Endothelial cell of umbilical vein (primary cell): ENCODE measurements around the gene RNU2-1. TPM values are rescaled to one million over a fixed set of nuclear protein-coding genes. Genes with fewer than 3 reads are reported as not detected.
"Not testable (repeated sequence)": the region's sequence is repeated elsewhere in the genome, so short reads cannot be mapped to it uniquely, and the experiment has no call there.

Experiments
- Bru-seq: library from RNA; stranded (reverse); fragments of 400-500 nt; gene quantifications from one replicate; lab custom pipeline; 2021; lab: Mats Ljungman, UMichigan
- BruChase-seq, 2 experiments: library from RNA; stranded (reverse); fragments of 400-500 nt; gene quantifications; one replicate each; lab custom pipeline; 2021; lab: Mats Ljungman, UMichigan
- BruUV-seq: library from RNA; stranded (reverse); fragments of 400-500 nt; replicated peaks from 2 replicates; lab custom pipeline; 2021; lab: Mats Ljungman, UMichigan
- CTCF ChIA-PET: fragments of 300-600, 350-600 bp; sonication (Branson Sonifier 250); formaldehyde crosslinking; loops from one replicate; lab custom pipeline; 2021; ENCODE audit warnings: antibody characterized with exemption, inconsistent platforms; lab: Charles Lee
- POLR2A ChIA-PET: fragments of 300-600, 350-600 bp; sonication (Branson Sonifier 250); formaldehyde crosslinking; loops from one replicate; lab custom pipeline; 2021; ENCODE audit warnings: antibody characterized with exemption, inconsistent platforms; lab: Charles Lee
- DNase-seq: peaks from one replicate; pipeline ENCODE4 v3.0.0-alpha.2; 2011; ENCODE audit warnings: low read depth, low spot score
- FAIRE-seq: peaks from 2 replicates; lab custom pipeline; 2011; peaks lifted over from hg19 to GRCh38; lab: Jason Lieb, UNC
- H2AFZ ChIP-seq: 2 replicates; pipeline ENCODE4 v1.6.0; 2012; ENCODE audit warnings: low read depth, low read length, control low read depth, inconsistent platforms
- H3K27ac ChIP-seq: 2 replicates; pipeline ENCODE4 v1.5.1; 2011; ENCODE audit warnings: low read depth, mild to moderate bottlenecking, control low read depth, low read length, moderate library complexity; ENCODE audit not compliant: insufficient read depth
- H3K27me3 ChIP-seq, 2 experiments: 2 replicates each; pipeline versions ENCODE4 v1.6.0 to v1.6.1; 2011; ENCODE audit warnings: low read length in 2 of 2, mixed read lengths in 1 of 2; ENCODE audit not compliant: control insufficient read depth in 2 of 2, insufficient read depth in 2 of 2
- H3K36me3 ChIP-seq, 2 experiments: 2 replicates in 1 of 2; 3 replicates in 1 of 2; pipeline ENCODE4 v1.5.1; 2011; ENCODE audit warnings: low read length in 2 of 2, mild to moderate bottlenecking in 1 of 2, moderate library complexity in 1 of 2; ENCODE audit not compliant: control insufficient read depth in 2 of 2, insufficient read depth in 2 of 2; ENCODE audit errors: extremely low read depth in 1 of 2
- H3K4me1 ChIP-seq: 3 replicates; pipeline ENCODE4 v1.5.1; 2011; ENCODE audit warnings: mild to moderate bottlenecking, low read length; ENCODE audit not compliant: control insufficient read depth, insufficient read depth; ENCODE audit errors: extremely low read depth
- H3K4me2 ChIP-seq: 2 replicates; pipeline ENCODE4 v1.6.1; 2011; ENCODE audit warnings: low read length, control low read depth, mixed read lengths; ENCODE audit not compliant: insufficient read depth
- H3K4me3 ChIP-seq, 3 experiments: fragments of 200-600 bp in 1 of 3; sonication (generic), shearing (Covaris generic) in 1 of 3; replicated peaks in 1 of 3; 2 replicates each; pipeline ENCODE4 v1.5.1; 2011 to 2016; ENCODE audit warnings: control low read depth in 3 of 3, low read length in 3 of 3, mild to moderate bottlenecking in 2 of 3, inconsistent platforms in 1 of 3, low read depth in 1 of 3, moderate library complexity in 1 of 3; ENCODE audit not compliant: insufficient read depth in 1 of 3
- H3K79me2 ChIP-seq: 2 replicates; pipeline ENCODE4 v1.6.0; 2012; ENCODE audit warnings: low read length, inconsistent platforms; ENCODE audit not compliant: control insufficient read depth, insufficient read depth
- H3K9ac ChIP-seq: replicated peaks from 2 replicates; pipeline ENCODE3; 2011; ENCODE audit warnings: low read length, control low read depth; ENCODE audit not compliant: insufficient read depth; ENCODE audit errors: extremely low read depth
- H3K9me1 ChIP-seq: replicated peaks from 3 replicates; pipeline ENCODE4 v1.6.0; 2011; ENCODE audit warnings: mild to moderate bottlenecking, low read length; ENCODE audit not compliant: control insufficient read depth, insufficient read depth; ENCODE audit errors: extremely low read depth
- H3K9me3 ChIP-seq: replicated peaks from 2 replicates; pipeline ENCODE4 v1.5.1; 2012; ENCODE audit warnings: low read length, inconsistent platforms; ENCODE audit not compliant: control insufficient read depth, insufficient read depth
- H4K20me1 ChIP-seq: replicated peaks from 2 replicates; pipeline ENCODE3; 2011; ENCODE audit warnings: mild to moderate bottlenecking, low read length; ENCODE audit not compliant: control insufficient read depth, insufficient read depth; ENCODE audit errors: extremely low read depth
- dilution Hi-C: fragments of 300-500 bp; cut with MboI; formaldehyde crosslinking; loops from one replicate; pipeline ENCODE4 v1.15.0; 2019; ENCODE audit warnings: low sequenced_read_pairs; ENCODE audit not compliant: extremely low pct_ligation_motif_present
- intact Hi-C: fragments of 100-400 bp; cut with micrococcal nuclease; formaldehyde crosslinking; loops from one replicate; pipeline ENCODE4 v1.10.0; 2022
- long read RNA-seq: library from polyadenylated mRNA; stranded (forward); transcript quantifications from one replicate; pipeline ENCODE4 v2.0.0, GENCODE V29; 2021
- polyA minus RNA-seq, 3 experiments: library from RNA; depleted of rRNA, polyadenylated mRNA; stranded (reverse); fragments of >200 nt; gene quantifications; 1 replicate in 1 of 3; 2 replicates in 2 of 3; pipeline ENCODE4 v1.2.3, GENCODE V29; 2011
- polyA plus RNA-seq, 4 experiments: library from polyadenylated mRNA; depleted of rRNA in 3 of 4; stranded (reverse) in 3 of 4; unstranded in 1 of 4; fragments of >200 nt; gene quantifications; 2 replicates each; pipeline versions ENCODE4 v1.2.1 to v1.2.3, GENCODE V29; 2011 to 2012; ENCODE audit warnings: missing spikeins in 1 of 4
- total RNA-seq: library from RNA; stranded (reverse); gene quantifications from 2 replicates; pipeline ENCODE4 v1.2.3, GENCODE V29; 2021

Gene RNU2-1
- total RNA-seq (3,596 and 4,679 TPM in 2 replicates), polyA plus RNA-seq (not detected in 2 replicates), polyA minus RNA-seq (not detected in 2 replicates), Bru-seq, nascent RNA (not detected), BruChase-seq, experiment 1, labeled RNA remaining after a 6-hour chase (not detected), BruChase-seq, experiment 2, labeled RNA remaining after a 2-hour chase (not detected)
- not detected in 2 replicates for polyA plus RNA-seq (2011; cell fraction: cytosol; rRNA removed)
- not detected in 2 replicates for polyA plus RNA-seq (2011; cell fraction: nucleus; rRNA removed)
- polyA plus RNA-seq (2012), result not detected in 2 replicates
- not detected for polyA minus RNA-seq (2011; cell fraction: cytosol; rRNA and poly(A)+ RNA removed)
- polyA minus RNA-seq (2011; cell fraction: nucleus; rRNA and poly(A)+ RNA removed), result not detected in 2 replicates
- long read RNA-seq, result 0 reads

DNA sequence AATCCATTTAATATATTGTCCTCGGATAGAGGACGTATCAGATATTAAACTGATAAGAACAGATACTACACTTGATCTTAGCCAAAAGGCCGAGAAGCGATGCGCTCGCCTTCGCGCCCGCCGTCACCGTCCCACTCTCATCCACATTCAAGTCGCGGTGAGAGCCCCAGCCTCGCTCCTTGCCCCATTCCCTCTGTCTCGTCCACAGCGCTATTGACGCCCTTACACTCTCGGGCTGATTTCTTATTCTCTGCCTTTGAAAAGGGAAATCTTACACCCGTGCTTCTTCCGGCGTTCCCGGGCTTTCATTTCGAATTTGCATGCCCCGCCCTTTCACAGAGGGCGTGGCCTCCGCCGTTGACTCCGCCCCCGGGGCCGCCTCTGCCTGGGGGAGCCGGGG is at the start of gene RNU2-1:
TSS of gene RNU2-1 (minus strand) at position 101 of the 400 bp plus-strand sequence.
- BruUV-seq, dilution Hi-C loops: not testable (repeated sequence)

DNA sequence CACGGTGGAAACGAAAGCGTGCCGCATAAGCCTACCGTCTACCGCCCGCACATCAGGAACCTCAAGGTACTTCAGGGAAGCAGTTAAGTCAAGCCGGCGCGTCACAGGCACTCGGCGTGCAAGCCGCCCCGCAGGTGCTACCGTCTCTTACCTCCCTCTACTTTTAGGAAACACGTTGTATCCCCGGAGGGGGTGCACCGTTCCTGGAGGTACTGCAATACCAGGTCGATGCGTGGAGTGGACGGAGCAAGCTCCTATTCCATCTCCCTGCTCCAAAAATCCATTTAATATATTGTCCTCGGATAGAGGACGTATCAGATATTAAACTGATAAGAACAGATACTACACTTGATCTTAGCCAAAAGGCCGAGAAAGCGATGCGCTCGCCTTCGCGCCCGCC is 39.1 kb upstream of the RNU2-1 start:
- H3K4me1 ChIP-seq, FAIRE-seq, dilution Hi-C loops, DNase-seq, H3K9ac ChIP-seq, H3K4me2 ChIP-seq, H3K9me1 ChIP-seq, H3K27ac ChIP-seq, H3K79me2 ChIP-seq, H3K27me3 ChIP-seq, H3K36me3 ChIP-seq, H2AFZ ChIP-seq, CTCF ChIA-PET, H3K9me3 ChIP-seq, POLR2A ChIA-PET, intact Hi-C loops, H4K20me1 ChIP-seq, H3K4me3 ChIP-seq: not testable (repeated sequence)
- TSS peak; percentile 100 for BruUV-seq

More for the DNA sequence above, at the start of gene RNU2-1:
- intact Hi-C loops, H3K4me3 ChIP-seq, H3K4me1 ChIP-seq, H3K27ac ChIP-seq, FAIRE-seq, H3K79me2 ChIP-seq, H3K36me3 ChIP-seq, H3K9ac ChIP-seq, H4K20me1 ChIP-seq, H3K9me3 ChIP-seq, CTCF ChIA-PET, DNase-seq, POLR2A ChIA-PET, H3K9me1 ChIP-seq, H3K4me2 ChIP-seq, H3K27me3 ChIP-seq, H2AFZ ChIP-seq: not testable (repeated sequence)

DNA sequence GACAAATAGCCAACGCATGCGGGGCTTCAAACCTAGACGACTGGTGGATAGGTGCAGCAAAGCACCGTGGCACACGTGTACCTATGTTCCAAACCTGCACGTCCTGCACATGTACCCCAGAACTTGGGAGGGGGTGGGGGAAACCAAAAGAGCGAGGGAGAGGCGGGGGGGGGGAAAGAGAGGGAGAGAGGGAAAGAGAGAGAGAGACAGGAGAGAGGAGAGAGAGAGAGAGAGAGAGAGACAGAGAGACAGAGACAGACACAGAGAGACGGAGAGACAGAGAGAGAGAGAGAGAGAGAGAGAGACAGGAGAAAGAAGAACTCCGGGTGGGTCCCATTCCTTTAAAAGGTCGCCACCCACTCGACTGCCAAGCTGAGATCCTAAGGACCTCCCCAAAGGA is 38.7 kb upstream of the RNU2-1 start:
- FAIRE-seq, H3K27me3 ChIP-seq, POLR2A ChIA-PET, H3K9ac ChIP-seq, H3K9me1 ChIP-seq, H3K27ac ChIP-seq, H3K4me3 ChIP-seq, DNase-seq, H3K4me2 ChIP-seq, H3K9me3 ChIP-seq, H3K79me2 ChIP-seq, intact Hi-C loops, H3K4me1 ChIP-seq, H3K36me3 ChIP-seq, dilution Hi-C loops, CTCF ChIA-PET, BruUV-seq, H4K20me1 ChIP-seq, H2AFZ ChIP-seq: not testable (repeated sequence)
